ENCODE data around the gene LCN10. TPM values are rescaled to one million over a fixed set of nuclear protein-coding genes. Genes with fewer than 3 reads are reported as not detected.

LCN10 gene
- polyA plus RNA-seq, 3 donors = 0.16 TPM; not detected in 2

GRCh38 chr9:136700304-136700703 is 42.4 kb downstream of the LCN10 start:
- intact Hi-C loops (cut with micrococcal nuclease) = loop anchor here in 1 of 2 donors (10.0 kb wide), 1 partner anchor 746 kb away; no protein-coding TSS in a partner anchor
- Mint-ChIP-seq H3K27ac (peak overlapping the region; percentile 8 to 94 (median 92)), H3K9me3 (peaks cover 0 to 6% (median 0%) of the 10 kb centered on the region in 7 donors), H3K4me3 (peak overlapping the region in 1 of 2 donors; percentile 87), H3K4me1 (peaks cover 68% of the 10 kb centered on the region), H3K36me3 (peaks cover 0 to 3% of the 10 kb centered on the region in 2 donors), H3K27me3 (ENCODE audit: low read depth in 3 of 3) (peaks cover 14 to 34% (median 20%) of the 10 kb centered on the region in 3 donors)
- Histone ChIP-seq H3K9ac (ENCODE audit: insufficient read depth, low read length, poor library complexity, severe bottlenecking) (peak overlapping the region; percentile 63), H3K4me1 (ENCODE audit: control insufficient read depth in 1 of 2, insufficient read depth in 2 of 2, low read length in 2 of 2) (peaks cover 72 to 79% of the 10 kb centered on the region in 2 donors), H3K79me2 (ENCODE audit: insufficient read depth, low read length) (no peaks in the 10 kb centered on the region), H2AFZ (ENCODE audit: insufficient read depth, low read depth, low read length, poor library complexity, severe bottlenecking) (no peak overlapping the region), H3K4me3 (replicated peaks in 1 of 3; ENCODE audit: low read depth in 2 of 3, low read length in 3 of 3) (peak overlapping the region in 1 of 3 experiments; percentile 55), H3K9me3 (replicated peaks in 1 of 2; ENCODE audit: control insufficient read depth in 1 of 2, insufficient read depth in 1 of 2, low read length in 2 of 2) (no peaks in the 10 kb centered on the region), H3K27me3 (ENCODE audit: control insufficient read depth in 2 of 2, insufficient read depth in 2 of 2, low read length in 2 of 2) (peaks cover 2 to 12% of the 10 kb centered on the region in 2 donors), H4K20me1 (ENCODE audit: insufficient read depth, low read length) (no peaks in the 10 kb centered on the region), H3K27ac (ENCODE audit: low read depth in 1 of 2, low read length in 2 of 2) (peak overlapping the region in 1 of 2 donors; percentile 86), H3K4me2 (replicated peaks; ENCODE audit: extremely low read depth, low read length, poor library complexity, severe bottlenecking) (no peak overlapping the region), H3K36me3 (replicated peaks in 1 of 2; ENCODE audit: control insufficient read depth in 1 of 2, insufficient read depth in 2 of 2, low read length in 2 of 2) (no peaks in the 10 kb centered on the region)
- WGBS (ENCODE audit: insufficient coverage) = 50% methylated on average over 8 of the region's 13 CpGs
- peak in 1 of 3 donors; percentile 45 for DNase-seq
- no peak for TF ChIP-seq CTCF (IDR thresholded peaks at IDR 0.05)

GRCh38 chr9:136698635-136699246 is 44.0 kb downstream of the LCN10 start:
- WGBS (ENCODE audit: insufficient coverage) = 100% methylated on average over 2 of the region's 11 CpGs
- H3K27me3 ChIP-seq (ENCODE audit: control insufficient read depth in 2 of 2, insufficient read depth in 2 of 2, low read length in 2 of 2) = peaks cover 2 to 12% of the 10 kb centered on the region in 2 donors
- peak overlapping the region; percentile 91 to 95 (median 93) for H3K27ac Mint-ChIP-seq

More at GRCh38 chr9:136698635-136699246, 44.0 kb downstream of the LCN10 start:
- Histone ChIP-seq H4K20me1 (ENCODE audit: insufficient read depth, low read length) (no peaks in the 10 kb centered on the region), H3K4me3 (replicated peaks in 1 of 3; ENCODE audit: low read depth in 2 of 3, low read length in 3 of 3) (no peak overlapping the region), H3K9ac (ENCODE audit: insufficient read depth, low read length, poor library complexity, severe bottlenecking) (no peak overlapping the region), H2AFZ (ENCODE audit: insufficient read depth, low read depth, low read length, poor library complexity, severe bottlenecking) (no peak overlapping the region), H3K9me3 (replicated peaks in 1 of 2; ENCODE audit: control insufficient read depth in 1 of 2, insufficient read depth in 1 of 2, low read length in 2 of 2) (no peaks in the 10 kb centered on the region), H3K79me2 (ENCODE audit: insufficient read depth, low read length) (no peaks in the 10 kb centered on the region), H3K4me2 (replicated peaks; ENCODE audit: extremely low read depth, low read length, poor library complexity, severe bottlenecking) (peak overlapping the region; percentile 28), H3K27ac (ENCODE audit: low read depth in 1 of 2, low read length in 2 of 2) (peak overlapping the region; percentile 55 to 89), H3K4me1 (ENCODE audit: control insufficient read depth in 1 of 2, insufficient read depth in 2 of 2, low read length in 2 of 2) (peaks cover 79 to 83% of the 10 kb centered on the region in 2 donors), H3K36me3 (replicated peaks in 1 of 2; ENCODE audit: control insufficient read depth in 1 of 2, insufficient read depth in 2 of 2, low read length in 2 of 2) (no peaks in the 10 kb centered on the region)
- no peak for DNase-seq
- Mint-ChIP-seq H3K4me3 (no peak overlapping the region), H3K27me3 (ENCODE audit: low read depth in 3 of 3) (peaks cover 12 to 33% (median 20%) of the 10 kb centered on the region in 3 donors), H3K4me1 (peaks cover 64% of the 10 kb centered on the region), H3K9me3 (peaks cover 0 to 6% (median 0%) of the 10 kb centered on the region in 7 donors), H3K36me3 (peaks cover 0 to 2% of the 10 kb centered on the region in 2 donors)
- TF ChIP-seq CTCF (IDR thresholded peaks at IDR 0.05) = no peak
- intact Hi-C loops (cut with micrococcal nuclease) = loop anchor here in 1 of 2 donors (5.0 kb wide), 1 partner anchor 51 kb away; no protein-coding TSS in a partner anchor

Measured in CD14-positive monocyte (primary cell).